BLaER1 treated with 17β-estradiol and CSF1 and Interleukin-3, amounts not matched to agents 10 nM and 100 nM (cell line): Measurements from ENCODE around the gene IER5.

ENCODE experiments used
- H3K27ac ChIP-seq, 11 experiments: shearing (Covaris generic); formaldehyde crosslinking; 2 replicates each; pipeline ENCODE4 v1.8.1; 2022
- H3K27me3 ChIP-seq, 11 experiments: shearing (Covaris generic); formaldehyde crosslinking; 2 replicates each; pipeline ENCODE4 v1.8.1; 2022
- H3K36me3 ChIP-seq, 11 experiments: shearing (Covaris generic); formaldehyde crosslinking; 2 replicates each; pipeline ENCODE4 v1.8.1; 2022
- H3K4me1 ChIP-seq, 10 experiments: shearing (Covaris generic); formaldehyde crosslinking; 2 replicates each; pipeline ENCODE4 v1.8.1; 2022
- H3K4me2 ChIP-seq, 11 experiments: shearing (Covaris generic); formaldehyde crosslinking; 2 replicates each; pipeline ENCODE4 v1.8.1; 2022
- H3K4me3 ChIP-seq, 10 experiments: shearing (Covaris generic); formaldehyde crosslinking; 2 replicates each; pipeline ENCODE4 v1.8.1; 2022
- H3K9ac ChIP-seq, 11 experiments: shearing (Covaris generic); formaldehyde crosslinking; 2 replicates each; pipeline ENCODE4 v1.8.1; 2022
- H3K9me3 ChIP-seq, 11 experiments: shearing (Covaris generic); formaldehyde crosslinking; replicated peaks in 1 of 11; 2 replicates each; pipeline ENCODE4 v1.8.1; 2022
- H4K20me1 ChIP-seq, 11 experiments: shearing (Covaris generic); formaldehyde crosslinking; 2 replicates each; pipeline ENCODE4 v1.8.1; 2022
- Cebpa-rat ChIP-seq, 11 experiments: shearing (Covaris generic); IDR thresholded peaks; 2 replicates each; pipeline ENCODE4 v1.8.1; 2022

IER5 gene

DNA sequence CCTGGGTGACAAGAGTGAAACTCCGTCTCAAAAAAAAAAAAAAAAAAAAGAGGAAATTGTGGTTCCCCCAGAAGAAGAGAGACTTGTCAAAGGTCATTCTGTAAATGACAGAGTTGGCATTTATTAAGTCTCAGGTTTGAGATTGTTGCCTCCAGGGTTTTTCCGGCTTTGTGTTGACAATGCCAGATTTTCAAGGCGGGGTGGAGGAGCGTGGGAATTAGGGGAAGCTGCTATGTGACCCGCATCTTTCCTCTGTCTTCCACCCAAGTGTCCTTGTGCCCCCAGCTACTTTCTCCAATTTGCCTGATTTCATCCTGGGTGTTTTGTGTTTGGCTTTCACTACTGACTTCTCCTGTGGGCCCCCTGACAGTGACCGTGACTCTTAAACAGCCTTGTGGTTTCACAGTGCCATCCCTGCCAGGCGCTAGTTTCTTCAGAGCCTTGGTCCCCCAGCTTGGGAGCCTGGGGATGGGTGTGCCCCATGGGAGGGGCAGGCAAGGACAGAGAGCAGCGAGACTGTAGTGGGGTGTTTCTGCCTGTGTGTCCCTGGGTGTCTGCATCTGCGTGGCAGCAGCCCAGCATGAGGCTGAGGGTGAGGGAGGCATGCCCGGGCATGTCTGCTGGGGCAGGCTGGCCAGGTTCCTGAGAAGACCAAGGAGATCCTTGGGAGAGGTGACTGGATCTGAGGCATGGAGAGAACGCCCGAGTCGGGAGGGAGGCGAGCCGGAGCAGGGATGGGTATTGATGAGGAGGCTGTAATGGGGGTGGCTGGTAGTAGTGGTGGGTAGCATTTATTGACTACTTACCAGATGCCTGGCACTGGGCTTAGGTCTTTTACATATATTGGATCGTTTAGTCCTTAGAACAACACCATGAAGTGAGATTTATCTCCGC lies 46.3 kb downstream of the IER5 start:
- H3K27me3 ChIP-seq: peaks cover 0 to 18% (median 0%) of the 10 kb centered on the region in 11 experiments; a peak in 4 of 22 replicates
- H3K4me2 ChIP-seq: peak overlapping the region; percentile 84 to 99 (median 97)
- no peak for TF ChIP-seq Cebpa-rat (IDR thresholded peaks at IDR 0.05)
- H3K4me1 ChIP-seq: peaks cover 95 to 100% (median 100%) of the 10 kb centered on the region in 10 experiments
- no peaks in the 10 kb centered on the region for H3K36me3 ChIP-seq
- H4K20me1 ChIP-seq: peaks cover 0 to 8% (median 0%) of the 10 kb centered on the region in 11 experiments; a peak in 1 of 22 replicates
- H3K4me3 ChIP-seq: peak overlapping the region in 8 of 10 experiments; percentile 5 to 54 (median 32); a peak in 12 of 20 replicates
- H3K9ac ChIP-seq: peak overlapping the region; percentile 70 to 88 (median 80)
- no peaks in the 10 kb centered on the region for H3K9me3 ChIP-seq
- peak overlapping the region; percentile 85 to 96 (median 91) for H3K27ac ChIP-seq

DNA sequence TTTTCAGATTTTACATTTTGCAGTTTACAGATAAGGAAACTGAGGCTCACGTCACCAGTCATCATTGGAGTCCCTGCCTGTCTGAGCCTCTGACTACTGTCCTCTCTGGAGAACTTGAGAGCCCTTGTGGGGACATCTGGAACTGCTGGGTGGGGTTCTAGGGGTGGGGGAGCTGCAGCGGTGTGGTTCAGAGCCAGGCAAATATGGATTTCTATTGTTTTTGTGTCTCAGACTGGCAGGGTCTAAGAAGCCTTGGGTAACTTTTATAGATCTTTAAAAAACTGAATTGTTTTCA lies 46.9 kb downstream of the IER5 start:
- H3K9ac ChIP-seq: peak overlapping the region; percentile 70 to 88 (median 80)
- H3K4me3 ChIP-seq: peak overlapping the region in 3 of 10 experiments; percentile 31 to 54 (median 50); a peak in 6 of 20 replicates
- peaks cover 0 to 8% (median 0%) of the 10 kb centered on the region in 11 experiments; a peak in 1 of 22 replicates for H4K20me1 ChIP-seq
- H3K27me3 ChIP-seq: peaks cover 0 to 18% (median 0%) of the 10 kb centered on the region in 11 experiments; a peak in 4 of 22 replicates
- peak overlapping the region; percentile 85 to 96 (median 91) for H3K27ac ChIP-seq
- H3K9me3 ChIP-seq: no peaks in the 10 kb centered on the region
- no peak for TF ChIP-seq Cebpa-rat (IDR thresholded peaks at IDR 0.05)
- H3K4me2 ChIP-seq: peak overlapping the region; percentile 84 to 99 (median 97)
- no peaks in the 10 kb centered on the region for H3K36me3 ChIP-seq
- H3K4me1 ChIP-seq: peaks cover 95 to 100% (median 100%) of the 10 kb centered on the region in 10 experiments

DNA sequence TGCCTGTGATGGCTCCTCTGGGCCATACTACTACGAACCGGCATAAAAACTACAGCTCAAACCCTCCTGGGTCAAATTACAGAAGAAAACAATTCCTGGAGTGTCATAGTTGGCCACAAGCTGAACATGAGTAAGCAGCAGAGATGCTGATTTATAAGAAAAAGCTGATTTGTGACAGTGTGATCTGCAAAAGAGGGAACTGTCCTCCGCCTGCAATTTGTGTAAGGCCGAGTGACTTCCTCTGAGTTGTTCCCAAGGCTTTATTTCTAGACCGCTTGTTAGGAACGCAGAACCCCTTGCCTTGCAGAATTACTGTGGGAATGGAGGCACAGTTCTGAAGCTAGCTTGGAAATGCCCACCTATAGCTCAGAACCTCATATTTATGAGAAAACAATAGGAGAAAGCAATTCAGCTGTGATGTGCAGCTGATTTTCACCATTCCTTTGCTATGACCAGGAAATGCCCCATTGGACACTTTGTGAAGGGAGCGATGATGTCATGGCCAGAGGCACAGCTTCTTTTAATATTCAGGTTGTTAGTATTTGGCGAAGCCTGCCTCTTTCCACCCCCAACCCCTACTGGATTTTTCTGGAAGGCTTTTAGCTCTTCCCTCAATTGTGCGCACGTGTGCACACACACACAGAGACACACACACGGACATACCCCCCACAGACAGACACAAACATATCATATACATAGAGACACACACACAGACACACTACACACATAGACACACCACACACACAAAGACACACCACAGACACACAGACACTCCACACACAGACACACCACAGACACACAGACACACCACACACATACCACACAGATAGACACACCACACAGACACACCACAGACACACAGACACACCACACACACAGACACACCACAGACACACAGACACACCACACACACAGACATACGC lies 47.6 kb downstream of the IER5 start:
- no peak for TF ChIP-seq Cebpa-rat (IDR thresholded peaks at IDR 0.05)
- Histone ChIP-seq H3K9me3 (no peaks in the 10 kb centered on the region), H3K27ac (peak overlapping the region; percentile 85 to 96 (median 91)), H3K4me3 (peak overlapping the region in 1 of 10 experiments; percentile 50; a peak in 2 of 20 replicates), H3K4me1 (peaks cover 95 to 100% (median 100%) of the 10 kb centered on the region in 10 experiments), H4K20me1 (peaks cover 0 to 8% (median 0%) of the 10 kb centered on the region in 11 experiments; a peak in 1 of 22 replicates), H3K36me3 (no peaks in the 10 kb centered on the region), H3K9ac (peak overlapping the region in 10 of 11 experiments; percentile 50 to 88 (median 79); a peak in 17 of 22 replicates), H3K4me2 (peak overlapping the region; percentile 84 to 99 (median 97)), H3K27me3 (peaks cover 0 to 18% (median 0%) of the 10 kb centered on the region in 11 experiments; a peak in 4 of 22 replicates)

DNA sequence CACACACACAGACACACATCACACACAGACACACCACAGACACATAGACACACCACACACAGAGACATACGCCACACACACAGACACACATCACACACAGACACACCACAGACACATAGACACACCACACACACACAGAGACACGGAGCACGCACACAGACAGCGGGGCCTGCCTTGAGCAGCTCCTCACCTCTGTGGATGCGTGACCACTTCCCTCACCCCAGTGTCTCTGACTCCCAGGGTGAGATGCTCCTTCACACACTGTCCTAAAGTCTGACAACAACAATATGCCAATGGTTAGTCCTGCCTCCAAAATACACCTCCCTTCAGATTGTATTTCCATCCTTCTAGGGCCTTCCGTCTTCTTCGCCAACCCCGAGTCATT lies 48.2 kb downstream of the IER5 start:
- peak overlapping the region in 10 of 11 experiments; percentile 85 to 96 (median 92); a peak in 19 of 22 replicates for H3K27ac ChIP-seq
- peak overlapping the region in 8 of 11 experiments; percentile 24 to 88 (median 79); a peak in 10 of 22 replicates for H3K9ac ChIP-seq
- no peak overlapping the region for H3K4me3 ChIP-seq
- H3K36me3 ChIP-seq: no peaks in the 10 kb centered on the region
- peaks cover 0 to 8% (median 0%) of the 10 kb centered on the region in 11 experiments; a peak in 1 of 22 replicates for H4K20me1 ChIP-seq
- TF ChIP-seq Cebpa-rat (IDR thresholded peaks at IDR 0.05): no peak
- H3K4me2 ChIP-seq: peak overlapping the region; percentile 84 to 99 (median 97)
- peaks cover 95 to 100% (median 100%) of the 10 kb centered on the region in 10 experiments for H3K4me1 ChIP-seq
- no peaks in the 10 kb centered on the region for H3K9me3 ChIP-seq
- H3K27me3 ChIP-seq: peaks cover 0 to 15% (median 0%) of the 10 kb centered on the region in 11 experiments; a peak in 4 of 22 replicates

DNA sequence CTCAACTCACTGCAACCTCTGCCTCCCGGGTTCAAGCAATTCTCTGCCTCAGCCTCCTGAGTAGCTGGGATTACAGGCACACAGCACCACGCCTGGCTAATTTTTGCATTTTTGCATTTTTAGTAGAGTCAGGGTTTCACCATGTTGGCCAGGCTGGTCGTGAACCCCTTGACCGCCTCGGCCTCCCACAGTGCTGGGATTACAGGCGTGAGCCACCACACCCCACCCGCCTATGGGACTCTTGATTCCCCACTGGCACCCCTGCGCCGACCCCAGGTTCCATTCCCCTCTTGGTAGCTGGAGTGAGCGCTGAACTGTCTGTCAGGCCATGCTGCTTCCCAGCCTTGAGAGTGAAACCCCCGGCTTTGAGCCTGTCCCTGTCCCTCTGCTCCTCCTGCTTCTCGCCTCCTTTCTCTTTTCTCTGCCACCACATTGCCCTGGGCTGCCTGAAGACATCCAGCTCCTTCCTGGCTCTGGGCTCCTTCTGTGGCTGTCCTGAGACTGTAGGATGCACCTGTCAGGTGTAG lies 48.8 kb downstream of the IER5 start:
- Histone ChIP-seq H3K4me3 (no peak overlapping the region), H3K9ac (peak overlapping the region in 2 of 11 experiments; percentile 24 to 33; a peak in 1 of 22 replicates), H3K36me3 (no peaks in the 10 kb centered on the region), H3K4me2 (peak overlapping the region; percentile 84 to 99 (median 97)), H4K20me1 (peaks cover 0 to 8% (median 0%) of the 10 kb centered on the region in 11 experiments; a peak in 1 of 22 replicates), H3K27ac (peak overlapping the region in 4 of 11 experiments; percentile 2 to 34 (median 15); a peak in 4 of 22 replicates), H3K9me3 (no peaks in the 10 kb centered on the region), H3K4me1 (peaks cover 95 to 100% (median 100%) of the 10 kb centered on the region in 10 experiments), H3K27me3 (peaks cover 0 to 12% (median 0%) of the 10 kb centered on the region in 11 experiments; a peak in 4 of 22 replicates)
- no peak for TF ChIP-seq Cebpa-rat (IDR thresholded peaks at IDR 0.05)

DNA sequence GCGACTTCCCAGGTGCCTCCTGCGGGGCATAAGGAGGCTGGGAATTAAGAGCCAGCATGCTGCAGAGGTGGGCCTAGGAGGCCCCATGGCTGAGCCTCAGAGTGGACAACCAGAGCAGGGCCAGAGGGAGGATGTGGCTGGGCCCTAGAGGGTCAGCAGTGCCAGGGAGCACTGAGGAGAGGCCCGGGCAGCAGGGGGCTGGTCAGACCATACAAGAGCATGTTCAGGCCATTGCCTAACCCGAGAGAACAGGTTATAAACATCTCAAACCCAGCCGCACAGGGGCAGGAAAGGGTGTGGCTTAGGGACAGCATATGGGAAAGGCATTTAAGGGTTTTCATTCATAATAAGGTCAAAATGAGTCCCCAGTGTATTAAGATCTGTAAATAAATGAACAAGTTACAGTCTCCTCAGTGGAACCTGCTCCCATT lies 51.1 kb downstream of the IER5 start:
- TF ChIP-seq Cebpa-rat (IDR thresholded peaks at IDR 0.05): no peak
- Histone ChIP-seq H3K9ac (no peak overlapping the region), H3K4me2 (peak overlapping the region; percentile 67 to 99 (median 83)), H3K27ac (0 out of 22 replicates have a peak overlapping the region, but pooled peaks of 1 of the 11 experiments have one; percentile 4), H3K9me3 (no peaks in the 10 kb centered on the region), H3K4me1 (peaks cover 74 to 82% (median 78%) of the 10 kb centered on the region in 10 experiments), H3K4me3 (no peak overlapping the region), H3K36me3 (no peaks in the 10 kb centered on the region), H4K20me1 (no peaks in the 10 kb centered on the region), H3K27me3 (no peaks in the 10 kb centered on the region)

DNA sequence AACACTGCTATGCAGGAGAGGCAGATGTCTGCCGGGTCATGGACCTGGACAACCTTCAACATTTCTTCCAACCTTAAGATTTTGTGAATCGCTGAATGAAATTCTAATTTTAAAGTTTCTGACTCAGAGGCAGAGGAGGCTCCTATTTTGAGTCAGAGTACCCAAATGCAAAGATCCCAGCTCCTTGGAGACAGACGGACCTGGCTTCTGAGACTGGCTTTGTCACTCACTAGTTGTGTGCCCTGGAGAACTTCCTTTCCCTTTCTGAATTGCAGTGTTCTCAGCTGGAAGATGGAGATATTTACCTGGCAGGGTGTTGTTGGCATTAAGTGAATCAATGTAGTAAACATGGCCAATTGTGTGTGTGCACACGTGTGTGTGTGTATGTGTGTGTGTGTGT lies 51.9 kb downstream of the IER5 start:
- H3K4me1 ChIP-seq: peaks cover 66 to 75% (median 70%) of the 10 kb centered on the region in 10 experiments

DNA sequence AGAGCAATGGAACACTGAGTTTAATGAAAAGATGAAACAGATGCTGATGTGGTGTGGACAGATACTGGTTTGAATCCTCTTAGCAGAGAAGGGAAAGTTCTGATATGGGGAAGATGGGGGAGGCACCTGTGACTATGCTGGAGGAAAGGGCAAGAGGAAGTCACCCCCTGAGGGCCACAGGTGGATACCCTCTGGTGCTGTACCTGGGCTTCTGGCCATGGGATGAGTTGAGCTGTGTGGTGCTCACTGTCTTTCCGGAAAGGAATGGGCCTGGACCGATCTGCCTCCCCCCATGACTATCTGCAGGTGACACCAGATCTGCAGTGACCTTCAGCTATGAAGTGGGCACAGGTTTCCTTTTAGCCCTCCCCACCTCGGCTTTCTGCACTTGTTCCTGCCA lies 52.4 kb downstream of the IER5 start:
- Histone ChIP-seq H3K27me3 (no peaks in the 10 kb centered on the region), H3K27ac (peak overlapping the region in 4 of 11 experiments; percentile 27 to 62 (median 58); a peak in 5 of 22 replicates), H3K4me3 (no peak overlapping the region), H3K9me3 (peaks cover 0 to 4% (median 2%) of the 10 kb centered on the region in 11 experiments; a peak in 14 of 22 replicates), H4K20me1 (no peaks in the 10 kb centered on the region), H3K4me1 (peaks cover 63 to 70% (median 65%) of the 10 kb centered on the region in 10 experiments), H3K9ac (peak overlapping the region in 1 of 11 experiments; percentile 58; a peak in 1 of 22 replicates), H3K4me2 (peak overlapping the region; percentile 67 to 99 (median 83)), H3K36me3 (no peaks in the 10 kb centered on the region)
- TF ChIP-seq Cebpa-rat (IDR thresholded peaks at IDR 0.05): no peak

More for the DNA sequence above, 51.9 kb downstream of the IER5 start:
- no peaks in the 10 kb centered on the region for H3K9me3 ChIP-seq
- H4K20me1 ChIP-seq: no peaks in the 10 kb centered on the region
- H3K27me3 ChIP-seq: no peaks in the 10 kb centered on the region
- peak overlapping the region; percentile 67 to 99 (median 83) for H3K4me2 ChIP-seq
- no peak overlapping the region for H3K4me3 ChIP-seq
- no peak for TF ChIP-seq Cebpa-rat (IDR thresholded peaks at IDR 0.05)
- H3K36me3 ChIP-seq: no peaks in the 10 kb centered on the region
- H3K27ac ChIP-seq: no peak overlapping the region; a peak in 1 of 22 replicates
- H3K9ac ChIP-seq: no peak overlapping the region
